D341Med (cell line): Measurements from ENCODE around the gene GATB.

Experiments
- DNase-seq: peaks from one replicate; pipeline ENCODE4 v3.0.0; 2012; ENCODE audit warnings: low spot score

Gene GATB

DNA sequence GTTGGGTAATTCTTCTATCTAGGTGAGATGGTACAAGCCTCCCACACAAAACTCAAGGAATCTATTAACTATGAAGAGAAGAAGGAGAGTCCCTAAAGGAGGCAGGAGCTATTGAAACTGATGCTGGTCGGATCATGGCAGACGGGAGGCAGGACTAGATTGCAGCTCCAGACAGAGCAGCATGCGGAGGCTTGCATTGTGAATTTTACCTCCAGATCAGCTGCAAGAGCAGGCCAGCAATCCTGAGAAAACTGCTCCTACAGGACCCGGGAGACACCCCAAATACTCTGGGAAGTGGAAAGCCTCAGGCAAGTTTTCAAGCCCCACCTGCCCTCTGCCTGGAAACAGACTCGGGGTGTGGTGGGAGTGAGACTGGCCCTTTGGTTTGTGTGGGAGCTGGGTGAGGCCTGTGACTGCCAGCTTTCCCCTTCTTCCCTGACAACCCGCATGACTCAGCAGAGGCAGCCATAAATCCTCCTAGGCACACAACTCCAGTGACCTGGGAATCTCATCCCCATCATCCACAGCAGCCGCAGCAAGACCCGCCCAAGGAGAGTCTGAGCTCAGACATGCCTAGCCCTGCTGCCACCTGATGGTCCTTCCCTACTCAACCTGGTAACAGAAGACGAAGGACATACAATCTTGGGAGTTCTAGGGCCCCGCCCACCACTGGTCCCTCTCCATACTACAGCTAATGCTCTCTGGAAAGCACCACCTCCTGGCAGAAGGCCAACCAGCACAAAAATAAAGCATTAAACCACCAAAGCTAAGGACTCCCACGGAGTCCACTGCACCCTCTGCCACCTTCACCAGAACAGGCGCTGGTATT is 30.9 kb downstream of the GATB start:
- DNase-seq, result no peak

DNA sequence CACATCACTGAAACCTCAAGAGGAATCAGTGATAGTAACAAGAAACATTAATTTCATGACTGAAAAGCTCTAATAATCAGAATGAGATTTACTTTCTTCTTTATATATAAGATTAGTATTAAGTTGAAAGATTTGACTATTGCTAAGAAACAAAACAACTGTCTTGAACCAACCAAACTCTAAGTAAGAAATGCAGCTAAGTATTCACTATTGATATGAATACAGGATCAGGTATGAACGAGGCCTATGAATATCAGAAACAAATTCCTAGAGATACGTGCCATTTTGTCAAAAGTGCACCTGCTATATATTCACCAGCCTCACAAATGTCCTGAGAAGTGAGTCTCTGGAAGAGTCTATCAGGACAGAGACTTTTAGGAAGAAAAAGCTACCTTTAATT is 32.1 kb downstream of the GATB start:
- no peak for DNase-seq

DNA sequence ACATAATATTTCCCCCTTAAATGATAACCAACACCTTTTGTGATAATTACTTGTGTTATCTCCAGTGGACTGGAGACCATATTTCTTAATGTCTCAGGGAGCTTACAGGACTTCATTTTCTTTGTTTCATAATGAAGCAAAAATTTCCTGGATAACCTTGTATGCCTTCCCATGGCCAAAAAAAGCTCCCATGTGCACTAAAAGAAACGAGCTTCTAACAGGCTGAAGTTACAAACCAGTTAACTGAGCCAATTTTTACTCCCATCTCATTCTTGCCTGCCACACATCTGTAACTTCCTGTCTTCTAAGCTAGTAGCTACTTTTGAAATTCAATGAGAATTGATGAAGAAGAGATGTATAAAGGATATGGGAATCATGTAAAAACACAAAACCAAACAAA is 32.8 kb downstream of the GATB start:
- DNase-seq, result no peak

DNA sequence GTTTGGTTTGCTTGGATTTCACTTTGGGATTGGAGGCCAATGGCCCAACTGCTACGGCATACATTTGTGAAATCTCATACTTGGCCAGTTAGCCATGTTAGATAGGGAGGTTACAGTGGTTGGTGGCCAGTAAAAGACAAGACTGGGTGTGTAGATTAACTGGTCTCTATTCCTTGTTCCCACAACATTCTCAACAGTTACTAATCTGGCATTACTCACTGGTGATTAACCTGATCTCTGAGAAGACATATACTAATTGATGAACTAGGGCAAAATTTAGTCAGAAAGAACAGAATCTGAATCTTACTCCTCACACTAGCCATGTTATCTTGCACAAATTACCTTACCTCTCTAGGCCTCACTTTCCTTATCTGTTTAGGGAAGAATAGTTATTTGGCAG is 33.4 kb downstream of the GATB start:
- no peak for DNase-seq

DNA sequence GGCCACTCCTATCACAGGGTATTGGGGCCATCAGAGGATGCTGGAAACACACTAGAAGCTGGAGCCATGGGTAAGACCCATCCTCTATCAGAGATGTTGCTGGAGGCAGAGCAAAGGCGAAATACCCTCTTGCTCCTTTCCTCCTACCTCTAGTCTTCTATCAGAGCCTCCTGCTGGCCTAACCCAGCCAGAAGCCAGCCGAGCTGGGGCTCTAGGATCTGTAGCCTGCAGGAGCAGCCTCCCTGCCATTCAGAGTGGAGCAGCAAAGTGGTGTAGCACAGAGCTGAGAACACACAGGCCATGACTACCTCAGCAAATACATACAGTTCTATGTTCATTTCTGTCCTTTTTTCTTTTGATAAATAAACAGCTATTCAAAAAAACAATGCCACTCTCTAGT is 35.7 kb downstream of the GATB start:
- DNase-seq, result no peak

DNA sequence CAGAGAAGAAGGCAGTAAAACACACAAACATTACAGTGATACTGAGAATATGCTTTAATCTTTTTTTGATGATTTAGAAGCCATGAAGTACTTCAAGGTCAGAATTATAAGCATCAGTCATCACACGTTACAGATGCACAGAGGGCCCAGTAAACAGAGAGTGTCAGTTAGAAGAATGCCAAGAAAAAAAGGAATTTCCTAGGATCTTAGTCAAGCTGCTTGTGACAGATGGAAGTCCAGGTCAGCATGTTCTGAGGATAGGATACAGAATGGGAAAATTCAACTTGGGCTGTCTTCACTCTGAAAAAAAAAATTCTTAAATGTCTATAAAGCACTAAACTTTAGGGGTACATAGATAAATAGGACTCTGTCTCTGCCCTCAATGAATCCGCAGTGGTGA is 38.9 kb downstream of the GATB start:
- DNase-seq, result no peak

DNA sequence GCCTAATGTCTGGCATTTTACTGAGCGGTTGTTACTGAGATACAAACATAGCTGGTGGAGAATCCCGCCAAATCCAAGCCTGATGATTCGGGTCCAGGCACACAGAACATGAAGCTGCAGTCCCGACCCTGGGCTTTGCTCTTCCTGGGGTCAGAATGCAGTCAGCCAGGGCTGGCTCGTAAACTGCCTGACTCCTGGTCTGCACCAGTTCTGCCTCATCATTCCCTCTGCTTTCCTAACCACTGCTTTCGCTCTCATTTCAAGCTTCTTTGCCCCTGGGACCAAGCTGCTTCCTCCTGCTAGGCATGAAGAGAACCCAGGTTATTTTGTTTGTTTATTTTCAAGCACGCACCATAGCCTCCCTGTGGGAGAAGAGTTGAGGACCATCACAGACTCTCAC is 39.3 kb downstream of the GATB start:
- DNase-seq, result no peak

DNA sequence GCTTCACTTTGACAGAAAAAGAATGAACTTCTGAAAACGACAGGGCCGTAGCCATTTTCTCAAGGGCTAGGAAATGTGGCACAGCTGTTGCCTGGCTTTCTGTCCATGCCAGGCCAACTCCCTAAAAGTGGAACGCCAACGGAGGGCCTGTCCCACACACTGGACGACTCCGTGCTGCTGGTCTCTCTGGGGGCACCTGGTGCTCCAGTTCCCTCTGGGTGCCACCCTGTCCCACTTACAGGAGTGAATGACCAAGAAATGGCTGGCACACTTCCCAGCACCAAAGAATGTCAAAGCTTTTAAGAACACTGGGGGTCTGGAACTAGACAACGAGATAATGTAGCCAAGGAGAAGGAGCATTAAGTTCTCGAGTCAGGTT is 40.9 kb downstream of the GATB start:
- DNase-seq, result no peak

DNA sequence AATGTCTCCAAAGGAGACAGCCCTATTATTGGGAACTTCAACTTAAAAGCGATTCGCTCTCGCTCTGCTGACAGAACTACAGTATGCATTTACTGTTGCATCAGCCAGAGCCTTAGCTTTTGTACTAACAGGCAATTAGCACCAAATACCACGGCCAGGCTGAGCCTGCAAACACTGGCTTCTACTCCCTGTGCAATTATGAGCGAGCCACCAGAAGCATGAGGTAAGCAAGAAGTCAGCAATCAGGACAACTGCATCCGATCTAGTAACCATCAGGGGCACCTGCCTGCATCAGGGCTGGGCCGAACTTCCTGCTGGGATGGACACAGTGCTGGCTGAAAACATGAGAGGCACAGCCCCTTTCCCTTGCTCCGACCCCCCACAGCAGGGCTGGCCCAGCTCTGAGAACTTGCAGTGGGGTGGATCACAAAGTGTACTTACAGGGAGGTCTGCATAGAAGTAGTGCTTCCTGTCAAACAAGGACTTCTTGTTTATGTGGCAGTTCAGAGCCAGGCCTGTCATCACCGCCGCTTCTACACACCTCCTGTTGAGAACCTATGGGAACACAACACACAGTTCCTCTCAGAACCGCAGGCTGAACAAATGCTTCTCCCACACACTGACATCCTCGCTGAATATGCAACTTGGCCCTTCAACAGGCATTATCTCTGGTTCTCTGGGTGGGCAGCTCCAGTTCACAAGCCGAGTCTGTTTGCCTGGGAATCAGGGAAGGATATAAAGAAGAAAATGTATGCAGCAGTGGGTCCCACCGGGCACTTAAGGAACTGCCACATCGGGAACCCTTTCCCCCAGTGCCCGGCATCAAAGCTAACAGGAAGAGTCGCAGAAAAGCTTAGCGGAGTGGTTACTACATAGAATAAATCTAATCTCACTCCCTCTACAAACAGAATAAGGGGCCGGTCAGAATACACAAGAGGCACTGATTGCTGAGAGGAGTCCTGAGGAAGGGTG is 41.5 kb downstream of the GATB start:
- no peak for DNase-seq

DNA sequence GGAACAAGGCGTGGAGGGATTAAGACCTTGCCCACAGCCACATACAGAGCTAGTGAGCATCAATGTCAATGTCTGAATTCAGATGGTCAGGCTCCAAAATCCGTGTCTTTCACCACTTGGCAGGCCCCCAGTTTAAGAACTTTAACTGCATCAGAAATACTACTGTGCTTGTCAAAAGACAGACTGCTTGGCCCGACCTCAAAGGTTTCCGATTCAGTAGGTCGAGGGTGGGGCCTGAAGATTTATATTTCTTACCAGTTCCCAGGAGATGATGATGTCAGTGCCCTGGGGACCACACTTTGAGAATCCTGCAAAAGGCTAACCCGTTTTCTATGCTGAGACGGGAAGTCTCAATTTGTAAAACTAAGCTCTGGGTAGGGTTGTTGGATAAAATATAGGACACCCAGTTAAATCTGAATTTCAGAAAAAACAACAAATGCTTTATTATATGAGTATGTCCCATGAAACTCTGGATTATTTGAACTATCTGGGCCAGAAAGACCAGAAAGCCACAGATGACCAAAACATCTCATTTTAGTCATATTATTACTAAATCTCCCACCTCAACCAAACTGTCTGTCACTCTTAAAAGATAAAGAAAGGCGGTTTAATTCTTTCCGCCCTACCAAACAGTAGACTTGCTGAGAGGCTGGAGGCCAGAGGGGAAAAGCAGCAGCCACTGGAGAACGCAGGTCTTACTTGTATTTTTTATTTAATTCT is 42.7 kb downstream of the GATB start:
- no peak for DNase-seq

DNA sequence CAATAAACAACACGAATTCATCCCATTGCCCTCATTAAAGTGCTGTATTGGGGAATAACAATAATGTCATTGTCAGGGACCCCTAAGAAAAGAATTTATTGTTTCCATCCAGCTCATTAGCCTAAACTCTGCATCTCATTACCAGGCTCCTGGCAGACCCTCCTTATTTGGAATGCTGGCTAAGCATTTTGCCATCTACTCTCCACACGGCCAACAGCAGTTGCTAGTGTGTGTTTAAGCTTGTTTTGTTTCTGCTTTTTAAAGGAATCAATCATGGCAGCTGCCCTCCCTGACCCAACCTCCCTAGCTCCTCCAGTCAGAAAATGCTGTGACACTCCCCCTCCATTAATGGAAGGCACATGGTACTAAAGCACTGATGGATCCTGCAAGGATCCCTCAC is 43.5 kb downstream of the GATB start:
- DNase-seq, result no peak

DNA sequence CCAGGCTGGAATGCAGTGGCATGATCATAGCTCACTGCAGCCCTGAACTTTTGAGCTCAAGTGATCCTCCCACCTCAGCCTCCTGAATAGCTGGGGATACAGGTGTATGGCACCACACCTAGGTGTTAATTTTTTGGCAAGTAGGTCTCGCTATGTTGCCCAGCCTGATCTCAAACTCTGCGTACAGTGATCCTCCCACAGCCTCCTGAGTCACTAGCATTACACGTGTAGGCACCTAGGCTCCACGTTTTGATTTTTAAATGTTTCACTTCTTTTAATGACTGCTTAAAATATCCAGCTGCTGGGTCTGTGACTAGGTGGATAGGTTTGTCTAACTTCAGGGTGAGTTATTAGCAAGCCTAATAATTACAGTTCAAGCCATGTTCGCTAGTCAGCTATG is 44.5 kb downstream of the GATB start:
- no peak for DNase-seq

DNA sequence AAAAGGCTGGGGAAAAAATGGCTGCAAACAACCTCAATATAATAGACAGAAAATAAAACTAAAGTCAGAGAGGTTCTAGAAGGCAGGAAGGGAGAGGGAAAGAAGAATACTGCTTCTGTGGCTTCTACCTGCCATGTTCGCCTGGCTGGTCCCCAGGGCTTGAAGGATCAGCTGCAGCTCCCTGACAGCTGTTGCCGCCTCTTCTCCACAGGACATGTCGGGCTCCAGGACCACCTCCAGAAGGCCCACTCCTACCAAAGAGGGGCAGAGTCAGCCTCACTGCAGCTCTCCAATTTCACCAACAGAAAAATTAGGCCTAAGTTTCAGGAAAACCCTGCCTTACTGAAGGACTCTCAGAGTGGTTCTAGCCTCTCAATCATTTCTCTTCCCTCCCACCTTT is 44.9 kb downstream of the GATB start:
- DNase-seq, result no peak

DNA sequence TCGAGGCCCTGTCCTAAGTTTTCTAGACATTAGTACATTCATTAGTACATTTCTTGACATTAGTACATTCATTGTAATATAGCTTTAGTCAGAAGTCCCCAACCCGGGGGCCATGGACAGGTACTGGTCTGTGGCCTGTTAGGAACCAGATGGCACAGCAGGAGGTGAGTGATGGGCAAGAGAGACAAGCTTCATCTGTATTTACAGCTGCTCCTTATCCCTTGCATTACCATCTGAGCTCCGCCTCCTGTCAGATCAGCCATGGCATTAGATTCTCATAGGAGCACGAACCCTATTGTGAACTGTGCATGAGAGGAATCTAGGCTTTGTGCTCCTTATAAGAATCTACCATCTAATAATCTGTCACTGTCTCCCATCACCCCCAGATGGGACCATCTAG is 48.0 kb downstream of the GATB start:
- DNase-seq, result no peak

DNA sequence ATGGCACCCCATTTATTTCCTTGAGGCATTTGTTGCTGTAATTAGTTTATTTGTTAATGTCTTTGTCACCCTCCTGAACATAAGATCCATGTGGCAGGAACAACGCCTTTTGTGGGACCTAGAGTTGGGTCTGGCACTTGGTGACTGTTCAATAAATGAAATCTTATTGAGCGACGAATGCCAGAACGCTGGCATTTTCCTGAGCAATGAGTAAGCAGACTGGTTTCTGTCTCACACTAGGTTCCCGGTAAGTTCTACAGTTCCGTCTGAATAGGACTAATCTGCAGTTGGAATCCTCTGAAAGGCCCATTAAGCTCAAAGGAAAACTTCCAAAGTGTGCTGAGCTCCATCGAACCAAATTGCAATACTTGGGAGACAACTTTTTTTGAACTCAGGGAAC is 49.2 kb downstream of the GATB start:
- no peak for DNase-seq

DNA sequence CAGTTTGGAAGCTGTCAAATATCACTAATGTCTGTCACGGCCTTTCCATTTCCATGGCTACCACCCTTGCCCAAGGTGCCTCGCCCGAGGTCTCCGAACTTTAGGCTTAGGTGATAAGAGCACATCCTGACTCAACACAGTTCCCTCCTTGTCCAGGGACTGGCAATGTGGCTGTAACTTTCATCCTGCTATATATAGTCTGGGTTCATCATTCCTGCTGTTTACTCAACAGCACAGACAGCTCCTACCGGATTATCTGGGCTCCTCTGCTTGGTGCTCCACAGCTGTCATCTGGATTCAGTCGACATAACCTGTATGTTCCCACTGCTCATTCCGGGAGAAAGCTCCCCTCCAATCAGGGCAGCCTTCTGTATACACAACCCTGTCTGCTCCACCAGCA is 51.2 kb downstream of the GATB start:
- no peak for DNase-seq

DNA sequence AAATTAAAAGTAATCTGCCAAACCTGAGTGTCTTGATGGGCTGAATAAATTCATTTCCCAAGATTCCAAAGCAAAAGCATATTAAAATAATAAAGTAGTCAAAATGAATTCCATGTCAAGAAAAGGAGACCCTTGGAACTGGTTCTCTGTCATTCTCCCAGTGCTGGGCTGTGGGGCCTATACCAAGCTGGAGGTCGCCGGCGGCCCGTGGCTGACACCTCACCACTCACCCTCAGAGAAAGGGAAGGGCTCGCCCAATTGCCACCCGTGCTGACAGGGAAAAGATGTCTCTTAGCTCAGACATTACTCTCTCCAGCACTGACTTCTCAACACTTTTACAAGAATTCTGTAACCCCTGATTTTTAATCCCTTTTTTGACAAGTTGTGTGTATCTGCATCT is 51.7 kb downstream of the GATB start:
- DNase-seq, result no peak

DNA sequence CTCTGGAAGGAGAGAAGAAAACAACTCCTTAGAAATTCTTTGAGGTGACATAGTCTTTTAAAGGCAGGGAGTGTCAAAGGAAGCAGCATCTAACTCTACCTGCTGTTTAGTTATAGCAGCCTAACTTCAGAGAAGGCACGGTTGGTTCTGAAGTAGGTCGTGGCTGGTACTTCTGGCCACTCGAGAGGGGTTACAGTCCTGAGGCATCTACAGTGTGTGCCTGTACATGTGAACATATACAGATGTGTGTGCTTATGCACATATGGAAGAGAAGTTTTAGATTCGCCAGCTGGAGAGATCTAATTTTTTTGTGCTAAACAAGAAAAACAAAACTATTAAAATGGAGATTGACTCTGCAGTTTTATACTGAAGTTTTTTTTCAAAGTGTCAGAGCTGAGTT is 52.7 kb downstream of the GATB start:
- DNase-seq, result no peak

DNA sequence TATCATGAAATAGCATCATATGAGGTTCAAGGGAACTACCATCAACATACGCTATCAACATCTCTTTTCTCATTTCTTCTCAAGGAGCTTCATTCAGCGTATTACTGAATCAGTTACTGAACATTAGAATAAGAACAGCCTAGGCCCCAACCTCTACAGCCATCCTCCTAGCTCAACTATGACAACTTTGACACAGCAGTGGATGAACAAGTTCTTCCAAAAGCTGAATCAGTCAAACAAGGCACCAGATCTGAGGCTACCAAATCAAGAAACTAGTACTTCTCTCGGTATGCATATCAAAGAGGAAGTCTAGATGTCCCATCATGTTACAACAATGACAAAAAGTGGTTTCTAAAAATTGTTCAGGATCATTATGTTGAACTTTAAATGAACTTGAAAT is 57.4 kb downstream of the GATB start:
- no peak for DNase-seq

DNA sequence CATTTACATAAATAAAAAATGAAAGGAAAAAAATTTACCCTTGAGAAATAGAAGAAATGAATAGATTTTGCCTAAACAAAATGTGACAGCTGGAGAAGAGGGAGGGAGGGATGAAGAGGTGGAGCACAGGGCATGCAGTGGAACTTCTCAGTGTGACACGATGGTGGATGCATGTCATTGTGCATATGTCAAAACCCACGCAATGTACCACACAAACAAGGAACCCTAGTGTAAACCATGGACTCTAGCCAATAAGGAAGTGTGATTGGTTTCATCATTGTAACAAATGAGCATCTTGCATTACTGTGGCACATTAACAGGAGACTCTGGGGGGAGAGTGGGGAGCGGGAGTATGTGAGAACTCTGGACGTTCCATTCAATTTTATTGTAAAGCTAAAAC is 58.6 kb downstream of the GATB start:
- no peak for DNase-seq

DNA sequence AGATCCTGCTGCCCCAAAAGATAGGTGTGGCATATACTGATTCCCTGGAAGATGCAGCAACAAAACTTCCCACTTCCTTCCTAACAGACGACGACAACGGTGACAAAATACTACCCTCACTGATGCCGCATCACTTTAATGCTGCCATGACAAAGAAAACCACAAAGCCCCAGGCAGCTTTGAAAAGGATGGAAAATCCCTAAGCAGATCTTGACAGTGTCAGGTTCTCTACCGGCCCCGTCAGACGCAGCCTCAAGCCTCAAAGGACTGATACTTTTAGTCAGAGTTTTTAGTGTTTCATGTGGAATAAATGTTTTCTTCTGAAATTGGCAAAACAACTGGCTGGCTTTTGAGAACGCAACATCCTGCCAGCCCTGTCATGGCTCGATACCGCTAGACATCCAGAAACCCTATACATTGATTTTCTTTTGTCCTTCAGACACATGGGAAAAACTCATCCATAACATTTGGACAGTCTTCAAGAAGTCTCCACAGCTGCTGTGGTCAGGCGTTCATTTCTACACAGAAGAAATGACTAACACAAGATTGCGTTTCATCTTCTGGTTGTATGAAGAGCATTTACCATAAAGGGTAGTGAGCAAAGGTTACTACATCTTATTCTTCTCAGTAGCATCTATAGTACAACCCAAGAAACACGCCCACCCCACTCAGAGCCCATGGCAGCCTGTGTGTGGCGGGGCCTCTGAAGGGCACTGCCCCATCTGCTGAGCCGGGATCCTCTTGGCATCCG is 60.1 kb downstream of the GATB start:
- DNase-seq, result no peak

DNA sequence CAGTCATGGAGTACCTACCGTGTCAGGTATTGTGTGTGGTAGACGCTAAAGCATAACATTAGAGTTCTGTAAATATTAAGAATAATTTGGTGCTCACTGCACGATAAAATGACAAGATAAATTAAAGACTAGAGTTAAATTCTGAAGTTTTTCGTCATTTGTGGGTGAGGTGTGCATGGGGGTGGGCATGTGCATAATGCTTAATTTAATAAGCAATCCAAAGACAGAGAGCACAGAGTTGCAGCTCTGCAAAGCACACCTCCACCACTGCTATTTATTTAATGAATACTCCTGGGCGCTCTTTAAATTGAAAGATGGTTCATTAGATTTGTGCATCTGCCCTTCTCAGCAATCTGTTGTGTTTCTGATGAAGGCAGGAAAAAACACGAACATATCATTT is 62.6 kb downstream of the GATB start:
- DNase-seq, result no peak
